ENCODE data around the gene JAKMIP2.

GRCh38 chr5:147559749-147560148 is 222.8 kb downstream of the JAKMIP2 start:
- TF ChIP-seq CTCF (IDR thresholded peaks at IDR 0.05 in 2 of 3, conservative IDR thresholded peaks at IDR 0.05 in 1 of 3; ENCODE audit: control insufficient read depth in 2 of 3, extremely low read depth in 1 of 3, insufficient read depth in 1 of 3, low read depth in 3 of 3, low read length in 3 of 3) = no peak
- no peak for TF ChIP-seq SIN3A (IDR thresholded peaks at IDR 0.05; ENCODE audit: low read depth, low read length)
- no peak for TF ChIP-seq BCL3 (IDR thresholded peaks at IDR 0.05; ENCODE audit: borderline replicate concordance, insufficient read depth, low read depth, low read length, poor library complexity, severe bottlenecking)
- TF ChIP-seq PBX3 (IDR thresholded peaks at IDR 0.05; ENCODE audit: insufficient replicate concordance, low read depth, low read length) = no peak
- TF ChIP-seq RAD21 (IDR thresholded peaks at IDR 0.05; ENCODE audit: insufficient read depth, low read depth, low read length) = no peak
- TF ChIP-seq ZNF24 (IDR thresholded peaks at IDR 0.05) = no peak
- TF ChIP-seq YY1 (IDR thresholded peaks at IDR 0.05; ENCODE audit: low read depth, low read length) = no peak
- TF ChIP-seq RB1 (IDR thresholded peaks at IDR 0.05; ENCODE audit: borderline replicate concordance) = no peak

All from GM12878 (cell line).